GM12878 (cell line): ENCODE results near the gene CLIC3. TPM values are rescaled to one million over a fixed set of nuclear protein-coding genes. Genes with fewer than 3 reads are reported as not detected.

ENCODE experiments used
- ATAC-seq: fragments of 200-7000 bp; cut with Tn5 transposase; 3 replicates; pipeline ENCODE4 v1.9.1; 2020; ENCODE audit warnings: mild to moderate bottlenecking, moderate library complexity
- BruUV-seq: library from RNA; stranded (reverse); fragments of 400-500 nt; replicated peaks from 2 replicates; lab custom pipeline; 2021; lab: Mats Ljungman, UMichigan
- CTCF ChIA-PET: fragments of 300-600 bp; sonication (Branson Sonifier 250); formaldehyde crosslinking; extraction: SDS; loops from one replicate; lab custom pipeline; 2021; ENCODE audit warnings: inconsistent platforms; lab: Yijun Ruan, JAX
- POLR2A ChIA-PET: fragments of 350-600 bp; formaldehyde crosslinking; extraction: SDS; loops from one replicate; lab custom pipeline; 2021; ENCODE audit warnings: inconsistent platforms; lab: Charles Lee
- RAD21 ChIA-PET: fragments of 300-600 bp; sonication (Branson Sonifier 250); formaldehyde crosslinking; loops from one replicate; lab custom pipeline; 2023; ENCODE audit warnings: antibody characterized with exemption; ENCODE audit not compliant: unreplicated experiment; lab: Charles Lee
- SMC1A ChIA-PET: fragments of 300-600 bp; sonication (Branson Sonifier 250); formaldehyde crosslinking; loops from one replicate; lab custom pipeline; 2023; ENCODE audit not compliant: unreplicated experiment, uncharacterized antibody; lab: Charles Lee
- DNase-seq: peaks from one replicate; pipeline ENCODE4 v3.0.0-alpha.2; 2011; ENCODE audit warnings: low read depth, low spot score
- FAIRE-seq: peaks from 3 replicates; lab custom pipeline; 2011; peaks lifted over from hg19 to GRCh38; lab: Jason Lieb, UNC
- H2AFZ ChIP-seq: 2 replicates; pipeline ENCODE4 v1.6.0; 2011; ENCODE audit warnings: low read depth, low read length, control low read depth; ENCODE audit not compliant: control insufficient read depth
- H3K27ac ChIP-seq: 2 replicates; pipeline ENCODE4 v1.5.1; 2011; ENCODE audit warnings: control low read depth; ENCODE audit not compliant: control insufficient read depth, insufficient read depth
- H3K27me3 ChIP-seq, 2 experiments: replicated peaks in 1 of 2; 2 replicates each; pipeline versions ENCODE4 v1.6.0 to v1.6.1; 2011; ENCODE audit warnings: low read length in 1 of 2; ENCODE audit not compliant: control insufficient read depth in 2 of 2, insufficient read depth in 2 of 2
- H3K36me3 ChIP-seq, 2 experiments: 2 replicates each; pipeline ENCODE4 v1.5.1; 2011; ENCODE audit warnings: low read length in 1 of 2; ENCODE audit not compliant: control insufficient read depth in 2 of 2, insufficient read depth in 2 of 2
- H3K4me1 ChIP-seq: 2 replicates; pipeline ENCODE4 v1.6.1; 2011; ENCODE audit warnings: mild to moderate bottlenecking, low read length, moderate library complexity, mixed read lengths; ENCODE audit not compliant: control insufficient read depth, insufficient read depth
- H3K4me2 ChIP-seq: 2 replicates; pipeline ENCODE4 v1.6.0; 2011; ENCODE audit warnings: control low read depth; ENCODE audit not compliant: control insufficient read depth, insufficient read depth
- H3K4me3 ChIP-seq: fragments of 200-600 bp; sonication (generic); 2 replicates; pipeline ENCODE4 v1.5.1; 2016
- H3K79me2 ChIP-seq: 2 replicates; pipeline ENCODE4 v1.6.0; 2011; ENCODE audit warnings: low read length; ENCODE audit not compliant: control insufficient read depth, insufficient read depth
- H3K9ac ChIP-seq: 2 replicates; pipeline ENCODE4 v1.8.0; 2011; ENCODE audit warnings: low read length, control low read depth, mixed read lengths; ENCODE audit not compliant: control insufficient read depth, insufficient read depth
- H3K9me3 ChIP-seq: replicated peaks from 3 replicates; pipeline ENCODE4 v1.5.1; 2011; ENCODE audit warnings: mild to moderate bottlenecking, low read length; ENCODE audit not compliant: control insufficient read depth, insufficient read depth
- H4K20me1 ChIP-seq: 2 replicates; pipeline ENCODE4 v1.6.0; 2011; ENCODE audit not compliant: control insufficient read depth, insufficient read depth
- RCOR1 ChIP-seq: conservative IDR thresholded peaks from 2 replicates; pipeline ENCODE4 v1.6.1; 2012; ENCODE audit warnings: low read depth, low read length, improper control_type of control experiment
- SMC3 ChIP-seq: IDR thresholded peaks from 2 replicates; pipeline ENCODE4 v1.6.1; 2011; ENCODE audit warnings: low read length, improper control_type of control experiment, borderline replicate concordance
- ZZZ3 ChIP-seq: IDR thresholded peaks from 2 replicates; pipeline ENCODE4 v1.6.1; 2011; ENCODE audit warnings: low read depth; ENCODE audit not compliant: control insufficient read depth, insufficient read length
- WGBS: methylation state at CpG from one replicate; pipeline ENCODE4 v1.1.6; 2016; ENCODE audit warnings: low lambda C conversion rate; ENCODE audit not compliant: insufficient replicate concordance, insufficient coverage; ENCODE audit errors: missing lambda C conversion rate; 5-methylcytosine and 5-hydroxymethylcytosine counted together
- in situ Hi-C: fragments of 300-500 bp; cut with MboI; formaldehyde crosslinking; loops from 9 replicates; pipeline ENCODE4 v1.14.3; 2018; ENCODE audit warnings: mixed read lengths
- intact Hi-C: fragments of 100-400 bp; cut with micrococcal nuclease; formaldehyde crosslinking; loops from one replicate; pipeline ENCODE4 v1.14.2; 2022; ENCODE audit not compliant: unreplicated experiment
- polyA plus RNA-seq, 11 experiments: library from polyadenylated mRNA; depleted of rRNA in 4 of 11; unstranded in 6 of 11; stranded (reverse) in 5 of 11; fragments of >200 nt; fragmentation: Nextera tagmentation in 4 of 11; fragmentation: Illumina TruSeq in 1 of 11; extraction: Ambion mirVana in 4 of 11; extraction: Trizol in 1 of 11; gene quantifications; 1 replicate in 1 of 11; 2 replicates in 10 of 11; pipeline versions ENCODE4 v1.2.1 to v1.2.3, GENCODE V29; 2011 to 2016; ENCODE audit warnings: inconsistent platforms in 2 of 11, missing spikeins in 2 of 11, low read depth in 1 of 11
- total RNA-seq, 4 experiments: library from RNA; depleted of rRNA in 3 of 4; stranded (reverse); fragments of >200 nt in 3 of 4; fragmentation: Illumina TruSeq in 1 of 4; extraction: Trizol in 1 of 4; gene quantifications; 2 replicates each; pipeline versions ENCODE4 v1.2.1 to v1.2.3, GENCODE V29; 2013 to 2021

CLIC3 gene
- total and polyA plus RNA-seq, 10 of the 15 experiments (the other 5 are each of a cell fraction or from before 2014, with no cell fraction given): 0.31 TPM; not detected in 9

GRCh38 chr9:137044502-137045177 is 48.3 kb upstream of the CLIC3 start (continued):
- no peak for TF ChIP-seq RCOR1
- TF ChIP-seq ZZZ3: no peak
- TF ChIP-seq, all 136 proteins: peak for 0

- no peak for DNase-seq
- BruUV-seq: no TSS peak
- H3K36me3 ChIP-seq: no peaks in the 10 kb centered on the region
- ChIA-PET CTCF (interaction anchor here (1.4 to 1.6 kb wide), 2 partner anchors 9 to 20 kb away, joined by 4 to 9 read pairs; no protein-coding TSS in a partner anchor), SMC1A (no interaction called here), POLR2A (no interaction called here), RAD21 (no interaction called here)
- intact Hi-C loops (loop anchor here (10.0 kb wide), 1 partner anchor 181 kb away; the partner anchor contains the start of genes CYSRT1, RNF208 and RNF224), in situ Hi-C loops (no loop called here)
- peaks cover 9 to 13% of the 10 kb centered on the region in 2 experiments; a peak in 3 of 4 replicates for H3K27me3 ChIP-seq
- no peaks in the 10 kb centered on the region for H4K20me1 ChIP-seq
- no peak overlapping the region for H3K27ac ChIP-seq
- no peak overlapping the region for H2AFZ ChIP-seq
- no peaks in the 10 kb centered on the region for H3K79me2 ChIP-seq
- no peak for ATAC-seq
- no peak for FAIRE-seq
- no peak overlapping the region for H3K4me2 ChIP-seq
- no peak for TF ChIP-seq SMC3
- H3K4me3 ChIP-seq: no peak overlapping the region
- no peaks in the 10 kb centered on the region for H3K9me3 ChIP-seq
- H3K4me1 ChIP-seq: no peaks in the 10 kb centered on the region
- H3K9ac ChIP-seq: no peak overlapping the region
- WGBS: 63% methylated on average over 12 of the region's 12 CpGs
Observed at GRCh38 chr9:137044037-137044436, 47.7 kb upstream of the CLIC3 start.
